ENCODE results near the gene RMRP. TPM values are rescaled to one million over a fixed set of nuclear protein-coding genes. Genes with fewer than 3 reads are reported as not detected.
"Not testable (repeated sequence)": the region's sequence is repeated elsewhere in the genome, so short reads cannot be mapped to it uniquely, and the experiment has no call there.

RMRP gene
- polyA plus RNA-seq, 12 donors: not detected

GRCh38 chr9:35643046-35643445 lies 14.8 kb downstream of the RMRP start:
- no peak for DNase-seq

- not testable (repeated sequence) for DNase-seq
Measured at GRCh38 chr9:35641478-35641877, 16.3 kb downstream of the RMRP start.

- not testable (repeated sequence) for DNase-seq
Measured at GRCh38 chr9:35640431-35640830, 17.4 kb downstream of the RMRP start.

GRCh38 chr9:35639631-35640030 lies 18.2 kb downstream of the RMRP start:
- no peak for DNase-seq

- DNase-seq: not testable (repeated sequence)
Measured at GRCh38 chr9:35639225-35639624, 18.6 kb downstream of the RMRP start.

- not testable (repeated sequence) for DNase-seq
Measured at GRCh38 chr9:35638751-35639150, 19.1 kb downstream of the RMRP start.

- DNase-seq: not testable (repeated sequence)
Measured at GRCh38 chr9:35637427-35637955, 20.3 kb downstream of the RMRP start.

- not testable (repeated sequence) for DNase-seq
Measured at GRCh38 chr9:35636877-35637246, 21.0 kb downstream of the RMRP start.

GRCh38 chr9:35636135-35636876 lies 21.5 kb downstream of the RMRP start:
- DNase-seq: no peak

GRCh38 chr9:35635730-35636129 lies 22.1 kb downstream of the RMRP start:
- no peak for DNase-seq

- no peak for DNase-seq
Measured at GRCh38 chr9:35629597-35629996, 28.2 kb downstream of the RMRP start.

GRCh38 chr9:35628389-35628991 lies 29.3 kb downstream of the RMRP start:
- DNase-seq: no peak

- no peak for DNase-seq
Measured at GRCh38 chr9:35627575-35627974, 30.2 kb downstream of the RMRP start.

GRCh38 chr9:35619800-35620158 lies 38.0 kb downstream of the RMRP start:
- DNase-seq: no peak

GRCh38 chr9:35618854-35619799 lies 38.7 kb downstream of the RMRP start:
- no peak for DNase-seq

- no peak for DNase-seq
Measured at GRCh38 chr9:35618325-35618727, 39.5 kb downstream of the RMRP start, which contains the start of gene CD72. TSS of gene CD72 (minus strand) at chr9:35618413. CDS start at chr9:35618303, 110 bp downstream.

- no peak for DNase-seq
Measured at GRCh38 chr9:35617548-35617947, 40.3 kb downstream of the RMRP start.

- peak; percentile 34 for DNase-seq
Measured at GRCh38 chr9:35616681-35617459, 40.9 kb downstream of the RMRP start.

GRCh38 chr9:35615981-35616680 lies 41.7 kb downstream of the RMRP start:
- no peak for DNase-seq

GRCh38 chr9:35612843-35613242 lies 45.0 kb downstream of the RMRP start:
- DNase-seq: no peak

- DNase-seq: not testable (repeated sequence)
Measured at GRCh38 chr9:35612066-35612465, 45.8 kb downstream of the RMRP start.

All from muscle of arm (tissue), 12 donors.